ENCODE data around the gene ANLN. TPM values are rescaled to one million over a fixed set of nuclear protein-coding genes. Genes with fewer than 3 reads are reported as not detected.

The ANLN gene
- polyA plus RNA-seq, 1 experiment: 34.0 TPM

DNA sequence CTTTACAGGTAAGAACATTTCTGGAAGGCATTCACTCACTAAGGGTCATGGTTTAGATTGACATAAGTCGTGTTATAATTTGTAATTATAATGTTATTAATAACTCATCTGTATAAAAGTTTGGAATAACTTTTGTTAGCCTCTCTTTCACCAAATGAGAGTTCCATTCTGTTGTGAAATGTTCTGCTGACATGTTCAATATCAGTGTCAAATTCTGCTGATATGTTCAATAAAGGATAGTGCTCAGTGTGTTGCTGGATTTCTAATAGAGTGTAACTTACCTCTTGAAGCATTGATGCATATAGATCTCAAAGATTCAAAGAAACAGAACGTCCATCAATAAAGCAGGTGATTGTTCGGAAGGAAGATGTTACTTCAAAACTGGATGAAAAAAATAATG, 30.6 kb downstream of the ANLN start:
- ChIA-PET CTCF (interaction anchor here (2.5 kb wide), 1 partner anchor 21 kb away, joined by 13 read pairs; no protein-coding TSS in a partner anchor), POLR2A (no interaction called here)
- TF ChIP-seq, protein P1, sequence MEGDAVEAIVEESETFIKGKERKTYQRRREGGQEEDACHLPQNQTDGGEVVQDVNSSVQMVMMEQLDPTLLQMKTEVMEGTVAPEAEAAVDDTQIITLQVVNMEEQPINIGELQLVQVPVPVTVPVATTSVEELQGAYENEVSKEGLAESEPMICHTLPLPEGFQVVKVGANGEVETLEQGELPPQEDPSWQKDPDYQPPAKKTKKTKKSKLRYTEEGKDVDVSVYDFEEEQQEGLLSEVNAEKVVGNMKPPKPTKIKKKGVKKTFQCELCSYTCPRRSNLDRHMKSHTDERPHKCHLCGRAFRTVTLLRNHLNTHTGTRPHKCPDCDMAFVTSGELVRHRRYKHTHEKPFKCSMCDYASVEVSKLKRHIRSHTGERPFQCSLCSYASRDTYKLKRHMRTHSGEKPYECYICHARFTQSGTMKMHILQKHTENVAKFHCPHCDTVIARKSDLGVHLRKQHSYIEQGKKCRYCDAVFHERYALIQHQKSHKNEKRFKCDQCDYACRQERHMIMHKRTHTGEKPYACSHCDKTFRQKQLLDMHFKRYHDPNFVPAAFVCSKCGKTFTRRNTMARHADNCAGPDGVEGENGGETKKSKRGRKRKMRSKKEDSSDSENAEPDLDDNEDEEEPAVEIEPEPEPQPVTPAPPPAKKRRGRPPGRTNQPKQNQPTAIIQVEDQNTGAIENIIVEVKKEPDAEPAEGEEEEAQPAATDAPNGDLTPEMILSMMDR (IDR thresholded peaks at IDR 0.05; ENCODE audit: low read depth, low read length): no peak
- no peaks in the 10 kb centered on the region for H3K27me3 ChIP-seq (ENCODE audit: control insufficient read depth, insufficient read depth, low read length)
- no peak overlapping the region for H3K27ac ChIP-seq (ENCODE audit: low read depth, low read length)
- H3K9me3 ChIP-seq (ENCODE audit: control insufficient read depth, insufficient read depth, low read length): no peaks in the 10 kb centered on the region
- H3K4me3 ChIP-seq (ENCODE audit: low read depth, low read length): no peak overlapping the region
- no peak for DNase-seq (ENCODE audit: low read depth, low spot score)

DNA sequence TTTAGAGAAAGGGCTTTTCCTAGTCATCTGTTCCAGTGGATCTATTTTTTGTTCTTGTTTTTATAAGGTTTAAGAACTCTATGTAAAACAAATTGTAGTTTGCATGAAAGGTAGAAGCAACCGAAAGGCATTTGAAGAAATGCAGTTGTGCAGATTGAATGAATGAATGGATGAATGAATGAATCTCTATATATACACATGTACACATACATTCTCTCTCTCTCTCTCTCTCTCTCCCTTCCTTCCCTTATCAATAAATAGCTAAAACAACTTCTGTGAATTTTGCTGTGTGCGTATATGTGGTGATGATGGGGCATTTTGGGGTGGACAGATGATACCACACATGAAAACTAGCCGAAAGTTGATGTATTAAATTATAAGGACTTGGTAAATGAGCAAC, 32.4 kb downstream of the ANLN start:
- Histone ChIP-seq H3K9me3 (ENCODE audit: control insufficient read depth, insufficient read depth, low read length) (no peaks in the 10 kb centered on the region), H3K4me3 (ENCODE audit: low read depth, low read length) (no peak overlapping the region), H3K27ac (ENCODE audit: low read depth, low read length) (no peak overlapping the region), H3K27me3 (ENCODE audit: control insufficient read depth, insufficient read depth, low read length) (no peaks in the 10 kb centered on the region)
- ChIA-PET CTCF (interaction anchor here (1.0 to 1.7 kb wide), 2 partner anchors 18 to 451 kb away, joined by 3 to 13 read pairs; no protein-coding TSS in a partner anchor), POLR2A (no interaction called here)
- no peak for DNase-seq (ENCODE audit: low read depth, low spot score)
- TF ChIP-seq, protein P1 (IDR thresholded peaks at IDR 0.05; ENCODE audit: low read depth, low read length): no peak

DNA sequence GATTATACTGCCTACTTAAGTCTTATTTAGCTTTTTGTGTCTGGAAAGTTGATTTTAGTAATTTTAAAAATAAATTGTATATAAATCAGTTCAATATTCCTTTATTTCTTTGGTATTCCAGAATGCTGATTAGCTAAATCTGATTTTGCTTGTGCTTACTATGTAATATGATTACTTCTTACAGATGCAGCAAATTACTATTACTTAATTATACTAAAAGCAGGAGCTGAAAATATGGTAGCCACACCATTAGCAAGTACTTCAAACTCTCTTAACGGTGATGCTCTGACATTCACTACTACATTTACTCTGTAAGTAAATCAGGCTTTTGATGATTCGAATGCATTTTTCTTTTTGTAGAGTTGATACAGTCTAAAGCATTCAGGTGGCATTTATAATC, 34.0 kb downstream of the ANLN start:
- ChIA-PET POLR2A (no interaction called here), CTCF (interaction anchor here (1.1 kb wide), 1 partner anchor 17 kb away, joined by 5 read pairs; no protein-coding TSS in a partner anchor)
- no peak overlapping the region for H3K4me3 ChIP-seq (ENCODE audit: low read depth, low read length)
- no peaks in the 10 kb centered on the region for H3K9me3 ChIP-seq (ENCODE audit: control insufficient read depth, insufficient read depth, low read length)
- H3K27ac ChIP-seq (ENCODE audit: low read depth, low read length): no peak overlapping the region
- H3K27me3 ChIP-seq (ENCODE audit: control insufficient read depth, insufficient read depth, low read length): no peaks in the 10 kb centered on the region
- DNase-seq (ENCODE audit: low read depth, low spot score): no peak
- TF ChIP-seq, protein P1 (IDR thresholded peaks at IDR 0.05; ENCODE audit: low read depth, low read length): no peak

DNA sequence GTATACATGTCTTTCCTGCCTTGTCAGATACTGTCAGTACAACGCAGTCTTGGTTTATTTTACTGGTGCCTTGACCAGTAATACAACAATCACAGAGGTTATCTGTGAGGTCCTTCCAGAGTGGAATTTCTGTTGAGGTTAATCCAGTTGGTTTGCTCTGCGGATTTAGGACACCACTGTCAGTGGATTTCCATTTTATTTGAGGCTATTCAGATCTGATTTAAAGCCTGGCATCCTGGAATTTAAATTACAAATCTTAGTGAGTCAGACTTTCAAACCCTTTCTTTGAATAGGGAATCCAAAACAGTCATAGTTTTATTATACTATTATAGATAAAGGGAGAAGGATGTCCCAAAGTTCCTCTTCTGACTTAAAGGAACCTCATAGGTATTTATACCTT, 40.5 kb downstream of the ANLN start:
- no peak overlapping the region for H3K27ac ChIP-seq (ENCODE audit: low read depth, low read length)
- H3K27me3 ChIP-seq (ENCODE audit: control insufficient read depth, insufficient read depth, low read length): no peaks in the 10 kb centered on the region
- ChIA-PET CTCF (interaction anchor here (0.8 to 2.9 kb wide), 2 partner anchors 11 kb away, joined by 3 to 32 read pairs; no protein-coding TSS in a partner anchor), POLR2A (no interaction called here)
- H3K4me3 ChIP-seq (ENCODE audit: low read depth, low read length): no peak overlapping the region
- no peaks in the 10 kb centered on the region for H3K9me3 ChIP-seq (ENCODE audit: control insufficient read depth, insufficient read depth, low read length)
- TF ChIP-seq, protein P1 (IDR thresholded peaks at IDR 0.05; ENCODE audit: low read depth, low read length): no peak
- no peak for DNase-seq (ENCODE audit: low read depth, low spot score)

DNA sequence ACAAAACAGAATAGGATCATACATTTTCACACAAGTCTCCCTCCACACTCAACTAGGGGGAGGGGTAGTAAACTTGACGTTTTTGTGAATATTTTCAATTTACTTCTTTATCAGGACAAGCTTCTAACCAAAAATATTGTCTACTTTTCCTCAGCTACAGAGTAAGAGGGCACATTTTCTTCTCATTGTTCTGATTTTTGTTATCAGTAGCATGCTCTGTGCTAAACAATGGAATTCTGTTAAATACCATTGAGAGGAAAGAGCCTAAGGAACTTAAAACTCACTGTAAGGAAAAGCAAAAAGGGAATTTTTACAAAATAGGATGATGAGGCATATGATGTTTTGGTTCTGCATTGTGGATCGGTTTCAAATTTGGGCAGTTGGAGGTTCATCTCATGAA, 41.2 kb downstream of the ANLN start:
- ChIA-PET POLR2A (no interaction called here), CTCF (interaction anchor here (0.8 to 2.9 kb wide), 2 partner anchors 10 to 12 kb away, joined by 3 to 32 read pairs; no protein-coding TSS in a partner anchor)
- no peak for DNase-seq (ENCODE audit: low read depth, low spot score)
- no peak overlapping the region for H3K27ac ChIP-seq (ENCODE audit: low read depth, low read length)
- no peaks in the 10 kb centered on the region for H3K27me3 ChIP-seq (ENCODE audit: control insufficient read depth, insufficient read depth, low read length)
- H3K4me3 ChIP-seq (ENCODE audit: low read depth, low read length): no peak overlapping the region
- TF ChIP-seq, protein P1 (IDR thresholded peaks at IDR 0.05; ENCODE audit: low read depth, low read length): no peak
- no peaks in the 10 kb centered on the region for H3K9me3 ChIP-seq (ENCODE audit: control insufficient read depth, insufficient read depth, low read length)
